HepG2 (cell line): Measurements from ENCODE around the gene SLC22A4. TPM values are rescaled to one million over a fixed set of nuclear protein-coding genes. Genes with fewer than 3 reads are reported as not detected.

Experiments used
- ATAC-seq: fragments of 200-7000 bp; cut with Tn5 transposase; 3 replicates; pipeline ENCODE4 v1.9.1; 2020; ENCODE audit warnings: mild to moderate bottlenecking, moderate library complexity
- BruUV-seq: library from RNA; stranded (reverse); fragments of 400-500 nt; replicated peaks from 2 replicates; lab custom pipeline; 2021; lab: Mats Ljungman, UMichigan
- CTCF ChIA-PET: fragments of 300-600 bp; formaldehyde crosslinking; extraction: SDS; loops from one replicate; lab custom pipeline; 2021; ENCODE audit warnings: low total read pairs, inconsistent platforms, low intra/inter-chr PET ratio; lab: Yijun Ruan, JAX
- POLR2A ChIA-PET: fragments of 350-600 bp; sonication (Branson Sonifier 250); formaldehyde crosslinking; loops from one replicate; lab custom pipeline; 2020; ENCODE audit warnings: antibody characterized with exemption, inconsistent platforms; lab: Yijun Ruan, JAX
- DNase-seq: peaks from one replicate; pipeline ENCODE4 v3.0.0-alpha.2; 2015; ENCODE audit warnings: low spot score
- FAIRE-seq: peaks from 3 replicates; lab custom pipeline; 2011; peaks lifted over from hg19 to GRCh38; lab: Jason Lieb, UNC
- H2AFZ ChIP-seq: one replicate; pipeline ENCODE4 v1.6.1; 2011; ENCODE audit warnings: low read length, inconsistent platforms
- H3K27ac ChIP-seq: fragments of 300-600 bp; 3 replicates; pipeline ENCODE4 v1.8.0; 2011; ENCODE audit warnings: mixed run types, mild to moderate bottlenecking, mixed read lengths, low read length, inconsistent platforms; ENCODE audit not compliant: insufficient read depth; ENCODE audit errors: extremely low read length
- H3K27me3 ChIP-seq, 2 experiments: fragments of 200-600 bp in 1 of 2; 2 replicates in 1 of 2; 3 replicates in 1 of 2; pipeline versions ENCODE4 v1.6.0 to v1.8.0; 2011; ENCODE audit warnings: low read length in 2 of 2, mild to moderate bottlenecking in 2 of 2, moderate library complexity in 2 of 2, inconsistent platforms in 1 of 2; ENCODE audit not compliant: insufficient read depth in 2 of 2, control insufficient read depth in 1 of 2
- H3K36me3 ChIP-seq, 2 experiments: fragments of 200-600 bp in 1 of 2; replicated peaks in 1 of 2; 2 replicates in 1 of 2; 3 replicates in 1 of 2; pipeline versions ENCODE4 v1.5.1 to v1.8.0; 2011; ENCODE audit warnings: low read length in 2 of 2, inconsistent platforms in 1 of 2; ENCODE audit not compliant: insufficient read depth in 2 of 2, control insufficient read depth in 1 of 2
- H3K4me1 ChIP-seq: 2 replicates; pipeline ENCODE4 v1.5.1; 2012; ENCODE audit warnings: low read length, inconsistent platforms; ENCODE audit not compliant: insufficient read depth
- H3K4me2 ChIP-seq: 2 replicates; pipeline ENCODE4 v1.6.0; 2011; ENCODE audit warnings: low read depth, low read length, inconsistent platforms
- H3K4me3 ChIP-seq, 3 experiments: fragments of 200-600 bp in 1 of 3; sonication (generic), shearing (Covaris generic) in 1 of 3; replicated peaks in 1 of 3; 2 replicates each; pipeline ENCODE4 v1.5.1; 2011 to 2016; ENCODE audit warnings: low read length in 3 of 3, inconsistent platforms in 2 of 3, low read depth in 2 of 3, mild to moderate bottlenecking in 2 of 3, control low read depth in 1 of 3, mixed read lengths in 1 of 3; ENCODE audit not compliant: insufficient read depth in 1 of 3
- H3K79me2 ChIP-seq: one replicate; pipeline ENCODE4 v1.6.1; 2011; ENCODE audit warnings: low read length, inconsistent platforms; ENCODE audit not compliant: insufficient read depth
- H3K9ac ChIP-seq: 2 replicates; pipeline ENCODE4 v1.6.0; 2011; ENCODE audit warnings: mild to moderate bottlenecking, low read depth, low read length, inconsistent platforms; ENCODE audit not compliant: insufficient read depth
- H3K9me3 ChIP-seq: 2 replicates; pipeline ENCODE4 v1.5.1; 2012; ENCODE audit warnings: mild to moderate bottlenecking, low read length
- H4K20me1 ChIP-seq: 2 replicates; pipeline ENCODE4 v1.6.0; 2011; ENCODE audit warnings: inconsistent platforms, mild to moderate bottlenecking, low read length, moderate library complexity; ENCODE audit not compliant: insufficient read depth
- CC2D1A ChIP-seq: sonication (generic); formaldehyde crosslinking; IDR thresholded peaks from 2 replicates; pipeline ENCODE4 v1.8.1; 2023; ENCODE audit warnings: mild to moderate bottlenecking, missing genetic modification reagents
- GFI1 ChIP-seq: sonication (generic); formaldehyde crosslinking; IDR thresholded peaks from 2 replicates; pipeline ENCODE4 v1.5.0; 2020; ENCODE audit warnings: missing genetic modification reagents, mild to moderate bottlenecking, borderline replicate concordance
- HDAC6 ChIP-seq: fragments of 200-600 bp; sonication (generic); IDR thresholded peaks from 2 replicates; pipeline ENCODE4 v1.7.0; 2017; ENCODE audit warnings: mild to moderate bottlenecking, antibody characterized with exemption, low read length, low read depth
- HES4 ChIP-seq: sonication (generic); formaldehyde crosslinking; IDR thresholded peaks from 2 replicates; pipeline ENCODE4 v1.9.0; 2021; ENCODE audit warnings: mild to moderate bottlenecking, missing genetic modification reagents, borderline replicate concordance
- MTF2 ChIP-seq: sonication (generic); formaldehyde crosslinking; IDR thresholded peaks from 2 replicates; pipeline ENCODE4 v1.5.0; 2020; ENCODE audit warnings: missing genetic modification reagents, borderline replicate concordance
- NFATC3 ChIP-seq: sonication (generic); formaldehyde crosslinking; IDR thresholded peaks from 2 replicates; pipeline ENCODE4 v1.5.1; 2020; ENCODE audit warnings: mild to moderate bottlenecking, missing genetic modification reagents
- SRSF4 ChIP-seq: fragments of 200-400 bp; formaldehyde crosslinking; IDR thresholded peaks from one replicate; pipeline ENCODE4 v1.6.1; 2018; ENCODE audit warnings: mild to moderate bottlenecking, low read depth, low read length, moderate library complexity; ENCODE audit not compliant: poor library complexity, severe bottlenecking
- XRCC5 ChIP-seq: fragments of 200-400 bp; formaldehyde crosslinking; optimal IDR thresholded peaks from 2 replicates; pipeline ENCODE3; 2017; ENCODE audit warnings: mild to moderate bottlenecking, low read length
- ZFP62 ChIP-seq: sonication (generic); formaldehyde crosslinking; IDR thresholded peaks from 2 replicates; pipeline ENCODE4 v1.4.0; 2020; ENCODE audit warnings: missing genetic modification reagents
- ZNF136 ChIP-seq: sonication (generic); formaldehyde crosslinking; IDR thresholded peaks from 2 replicates; pipeline ENCODE4 v1.8.1; 2022; ENCODE audit warnings: low read depth, mild to moderate bottlenecking, moderate library complexity, missing genetic modification reagents
- ZNF263 ChIP-seq: sonication (generic); formaldehyde crosslinking; IDR thresholded peaks from 2 replicates; pipeline ENCODE4 v1.4.0; 2020; ENCODE audit warnings: missing genetic modification reagents
- ZNF558 ChIP-seq: sonication (generic); formaldehyde crosslinking; IDR thresholded peaks from 2 replicates; pipeline ENCODE4 v1.9.0; 2022; ENCODE audit warnings: mild to moderate bottlenecking, missing genetic modification reagents, borderline replicate concordance
- ZNF598 ChIP-seq: sonication (generic); formaldehyde crosslinking; IDR thresholded peaks from 2 replicates; pipeline ENCODE4 v1.5.1; 2020; ENCODE audit warnings: mild to moderate bottlenecking, missing genetic modification reagents, borderline replicate concordance
- in situ Hi-C: cut with HindIII; loops from 2 replicates; pipeline ENCODE4 v1.10.0; 2017; ENCODE audit warnings: low pct_unique_long_range_greater_than_20kb; ENCODE audit not compliant: extremely low pct_ligation_motif_present
- intact Hi-C: fragments of 100-400 bp; cut with micrococcal nuclease; formaldehyde crosslinking; loops from one replicate; pipeline ENCODE4 v1.10.0; 2022; ENCODE audit not compliant: unreplicated experiment
- polyA plus RNA-seq, 8 experiments: library from polyadenylated mRNA; depleted of rRNA in 3 of 8; stranded (reverse) in 7 of 8; unstranded in 1 of 8; fragments of >200 nt; fragmentation: Illumina TruSeq in 4 of 8; extraction: Trizol in 4 of 8; gene quantifications; 2 replicates each; pipeline versions ENCODE4 v1.2.1 to v1.2.3, GENCODE V29; 2011 to 2016; ENCODE audit warnings: low read depth in 4 of 8, missing spikeins in 1 of 8, mixed read lengths in 1 of 8; ENCODE audit not compliant: insufficient read depth in 1 of 8
- total RNA-seq, 5 experiments: library from RNA; depleted of rRNA; stranded (reverse); fragments of >200 nt; fragmentation: Illumina TruSeq; extraction: Trizol; gene quantifications; 2 replicates each; pipeline ENCODE4 v1.2.3, GENCODE V29; 2016; ENCODE audit warnings: low read depth in 1 of 5
- TF ChIP-seq, protein P1 (sequence below): sonication (generic); formaldehyde crosslinking; IDR thresholded peaks from 2 replicates; pipeline ENCODE4 v1.4.0; 2020; ENCODE audit warnings: missing genetic modification reagents; ENCODE audit errors: not compliant biosample characterization
- TF ChIP-seq, protein P2 (sequence below): IDR thresholded peaks from 2 replicates; pipeline ENCODE4 v1.6.1; 2016; ENCODE audit warnings: low read depth, control low read depth
- TF ChIP-seq, protein P3 (sequence below): sonication (generic); formaldehyde crosslinking; IDR thresholded peaks from 2 replicates; pipeline ENCODE4 v1.5.0; 2020; ENCODE audit warnings: missing genetic modification reagents
- TF ChIP-seq, protein P4 (sequence below): sonication (generic); IDR thresholded peaks from 2 replicates; pipeline ENCODE4 v1.6.1; 2016; ENCODE audit warnings: low read depth, borderline replicate concordance

The SLC22A4 gene
- total and polyA plus RNA-seq, 2 of the 13 experiments (the other 11 are each of a cell fraction or from before 2014, with no cell fraction given): 0.33 to 0.62 TPM

DNA sequence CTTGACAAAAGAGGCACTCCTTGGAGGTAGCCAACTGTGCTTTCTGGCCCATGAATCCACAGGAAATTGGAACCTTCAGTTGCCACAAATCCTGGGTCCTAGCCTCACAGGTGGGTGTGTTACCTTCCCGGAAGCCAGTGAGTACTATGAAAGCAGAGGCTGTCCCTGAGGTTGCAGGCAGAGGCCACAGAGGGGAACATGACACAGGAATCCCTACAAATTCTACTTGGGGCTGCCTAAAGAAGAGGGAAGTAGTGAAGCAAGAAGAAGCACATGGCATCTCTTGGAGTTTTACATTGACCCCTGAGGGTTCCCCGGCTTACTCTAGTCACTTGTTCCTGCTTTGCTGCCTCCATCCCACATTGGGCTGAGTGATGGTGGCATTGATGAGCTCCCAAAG is 77.9 kb downstream of the SLC22A4 start (continued):
- no peak for TF ChIP-seq ZNF598 (CRISPR knock-in tag)

DNA sequence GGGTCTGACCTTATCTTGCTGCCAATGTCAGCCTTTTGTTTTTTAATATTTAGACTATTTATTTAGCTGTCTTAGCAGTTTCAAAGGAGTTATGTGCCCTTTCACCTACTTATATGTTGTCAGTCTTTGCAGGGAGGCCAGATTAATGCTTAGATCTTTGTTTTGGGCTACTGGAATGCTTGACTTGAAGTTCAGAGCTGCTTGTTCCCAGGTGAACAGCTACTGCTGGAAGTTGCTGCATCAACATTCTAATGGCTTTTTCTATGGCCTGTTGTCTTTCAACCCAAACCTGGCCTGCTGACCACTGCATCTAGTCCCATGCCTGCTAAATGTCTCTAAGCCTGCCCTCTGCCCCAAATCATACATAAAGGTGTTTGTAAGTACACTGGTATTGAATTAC is 78.3 kb downstream of the SLC22A4 start:
- Histone ChIP-seq H3K4me3 (no peak overlapping the region), H3K9me3 (no peaks in the 10 kb centered on the region), H3K9ac (no peak overlapping the region), H3K79me2 (peaks cover 3% of the 10 kb centered on the region), H4K20me1 (no peaks in the 10 kb centered on the region), H3K27ac (no peak overlapping the region), H3K27me3 (no peaks in the 10 kb centered on the region), H3K4me1 (peaks cover 40% of the 10 kb centered on the region), H2AFZ (no peak overlapping the region), H3K4me2 (no peak overlapping the region), H3K36me3 (no peaks in the 10 kb centered on the region; a peak in 1 of 5 replicates)
- FAIRE-seq (no peak), ATAC-seq (no peak), DNase-seq (no peak)
- intact Hi-C loops (no loop called here), in situ Hi-C loops (no loop called here)
- ChIA-PET CTCF (no interaction called here), POLR2A (interaction anchor here (1.5 to 2.4 kb wide), 2 partner anchors 79 to 118 kb away, joined by 3 to 12 read pairs; partner anchors contain the start of genes IRF1 and SLC22A4)
- TF ChIP-seq MTF2 (no peak), SRSF4 (no peak), NFATC3 (no peak), ZNF136 (no peak), HES4 (CRISPR knock-in tag) (no peak), GFI1 (CRISPR knock-in tag) (no peak), HDAC6 (no peak), ZNF558 (no peak), CC2D1A (CRISPR knock-in tag) (no peak), ZFP62 (CRISPR knock-in tag) (no peak), ZNF263 (no peak), XRCC5 (no peak)
- TF ChIP-seq, protein P1, sequence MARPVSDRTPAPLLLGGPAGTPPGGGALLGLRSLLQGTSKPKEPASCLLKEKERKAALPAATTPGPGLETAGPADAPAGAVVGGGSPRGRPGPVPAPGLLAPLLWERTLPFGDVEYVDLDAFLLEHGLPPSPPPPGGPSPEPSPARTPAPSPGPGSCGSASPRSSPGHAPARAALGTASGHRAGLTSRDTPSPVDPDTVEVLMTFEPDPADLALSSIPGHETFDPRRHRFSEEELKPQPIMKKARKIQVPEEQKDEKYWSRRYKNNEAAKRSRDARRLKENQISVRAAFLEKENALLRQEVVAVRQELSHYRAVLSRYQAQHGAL (CRISPR knock-in tag): no peak
- TF ChIP-seq, protein P2, sequence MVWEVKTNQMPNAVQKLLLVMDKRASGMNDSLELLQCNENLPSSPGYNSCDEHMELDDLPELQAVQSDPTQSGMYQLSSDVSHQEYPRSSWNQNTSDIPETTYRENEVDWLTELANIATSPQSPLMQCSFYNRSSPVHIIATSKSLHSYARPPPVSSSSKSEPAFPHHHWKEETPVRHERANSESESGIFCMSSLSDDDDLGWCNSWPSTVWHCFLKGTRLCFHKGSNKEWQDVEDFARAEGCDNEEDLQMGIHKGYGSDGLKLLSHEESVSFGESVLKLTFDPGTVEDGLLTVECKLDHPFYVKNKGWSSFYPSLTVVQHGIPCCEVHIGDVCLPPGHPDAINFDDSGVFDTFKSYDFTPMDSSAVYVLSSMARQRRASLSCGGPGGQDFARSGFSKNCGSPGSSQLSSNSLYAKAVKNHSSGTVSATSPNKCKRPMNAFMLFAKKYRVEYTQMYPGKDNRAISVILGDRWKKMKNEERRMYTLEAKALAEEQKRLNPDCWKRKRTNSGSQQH (CRISPR knock-in tag): no peak
- TF ChIP-seq, protein P3, sequence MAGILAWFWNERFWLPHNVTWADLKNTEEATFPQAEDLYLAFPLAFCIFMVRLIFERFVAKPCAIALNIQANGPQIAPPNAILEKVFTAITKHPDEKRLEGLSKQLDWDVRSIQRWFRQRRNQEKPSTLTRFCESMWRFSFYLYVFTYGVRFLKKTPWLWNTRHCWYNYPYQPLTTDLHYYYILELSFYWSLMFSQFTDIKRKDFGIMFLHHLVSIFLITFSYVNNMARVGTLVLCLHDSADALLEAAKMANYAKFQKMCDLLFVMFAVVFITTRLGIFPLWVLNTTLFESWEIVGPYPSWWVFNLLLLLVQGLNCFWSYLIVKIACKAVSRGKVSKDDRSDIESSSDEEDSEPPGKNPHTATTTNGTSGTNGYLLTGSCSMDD (CRISPR knock-in tag): no peak
- TF ChIP-seq, protein P4, sequence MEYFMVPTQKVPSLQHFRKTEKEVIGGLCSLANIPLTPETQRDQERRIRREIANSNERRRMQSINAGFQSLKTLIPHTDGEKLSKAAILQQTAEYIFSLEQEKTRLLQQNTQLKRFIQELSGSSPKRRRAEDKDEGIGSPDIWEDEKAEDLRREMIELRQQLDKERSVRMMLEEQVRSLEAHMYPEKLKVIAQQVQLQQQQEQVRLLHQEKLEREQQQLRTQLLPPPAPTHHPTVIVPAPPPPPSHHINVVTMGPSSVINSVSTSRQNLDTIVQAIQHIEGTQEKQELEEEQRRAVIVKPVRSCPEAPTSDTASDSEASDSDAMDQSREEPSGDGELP: no peak
- no TSS peak for BruUV-seq
